HepG2 (cell line): ENCODE results near the gene SLC6A17.

Experiments used
- CTCF ChIP-seq: sonication (generic); formaldehyde crosslinking; IDR thresholded peaks from 2 replicates; pipeline ENCODE4 v1.5.0; 2020; ENCODE audit warnings: mild to moderate bottlenecking, missing genetic modification reagents, moderate library complexity
- HOXA7 ChIP-seq: sonication (generic); formaldehyde crosslinking; IDR thresholded peaks from 2 replicates; pipeline ENCODE4 v1.8.1; 2022; ENCODE audit warnings: mild to moderate bottlenecking, missing genetic modification reagents, moderate library complexity
- KDM6A ChIP-seq: IDR thresholded peaks from 2 replicates; pipeline ENCODE4 v1.6.1; 2016; ENCODE audit warnings: low read depth
- NFYB ChIP-seq: sonication (generic); formaldehyde crosslinking; IDR thresholded peaks from 2 replicates; pipeline ENCODE4 v1.4.0; 2020; ENCODE audit warnings: missing genetic modification reagents
- POLR2A ChIP-seq, 2 experiments: IDR thresholded peaks; 2 replicates each; pipeline ENCODE4 v1.6.1; 2011; ENCODE audit warnings: low read depth in 2 of 2, low read length in 2 of 2, mild to moderate bottlenecking in 1 of 2, moderate library complexity in 1 of 2; ENCODE audit not compliant: insufficient read depth in 1 of 2
- RAD21 ChIP-seq: fragments of 450-650 bp; formaldehyde crosslinking; IDR thresholded peaks from 2 replicates; pipeline ENCODE4 v1.5.0; 2020; ENCODE audit warnings: mild to moderate bottlenecking
- RBM39 ChIP-seq: fragments of 200-400 bp; formaldehyde crosslinking; IDR thresholded peaks from one replicate; pipeline ENCODE4 v1.6.1; 2018; ENCODE audit warnings: antibody characterized with exemption, mild to moderate bottlenecking, low read depth, low read length; ENCODE audit not compliant: poor library complexity, severe bottlenecking
- RNF2 ChIP-seq: fragments of 450-650 bp; conservative IDR thresholded peaks from 2 replicates; pipeline ENCODE4 v1.6.1; 2016; ENCODE audit warnings: low read depth
- ZBTB1 ChIP-seq: sonication (generic); formaldehyde crosslinking; IDR thresholded peaks from 2 replicates; pipeline ENCODE4 v1.4.0; 2020; ENCODE audit warnings: missing genetic modification reagents, borderline replicate concordance
- ZNF441 ChIP-seq: sonication (generic); formaldehyde crosslinking; IDR thresholded peaks from 2 replicates; pipeline ENCODE4 v1.7.0; 2021; ENCODE audit warnings: missing genetic modification reagents, borderline replicate concordance
- ZNF777 ChIP-seq: sonication (generic); formaldehyde crosslinking; IDR thresholded peaks from 2 replicates; pipeline ENCODE4 v1.4.0; 2020; ENCODE audit warnings: missing genetic modification reagents
- TF ChIP-seq, protein P1 (sequence below): IDR thresholded peaks from 2 replicates; pipeline ENCODE4 v1.6.1; 2016
- TF ChIP-seq, protein P2 (sequence below): sonication (generic); formaldehyde crosslinking; IDR thresholded peaks from 2 replicates; pipeline ENCODE4 v1.9.0; 2021; ENCODE audit warnings: missing genetic modification reagents, mild to moderate bottlenecking, borderline replicate concordance
- TF ChIP-seq, protein P3 (sequence below): sonication (generic); formaldehyde crosslinking; IDR thresholded peaks from 2 replicates; pipeline ENCODE4 v1.5.1; 2020; ENCODE audit warnings: mild to moderate bottlenecking, missing genetic modification reagents, borderline replicate concordance

GRCh38 chr1:110123224-110123623 is 27.1 kb upstream of the SLC6A17 start:
- TF ChIP-seq RNF2: no peak
- no peak for TF ChIP-seq ZBTB1
- no peak for TF ChIP-seq POLR2A (IDR thresholded peaks at IDR 0.05; ENCODE audit: insufficient read depth in 1 of 2, low read depth in 2 of 2, low read length in 2 of 2)
- no peak for TF ChIP-seq CTCF (CRISPR knock-in tag)
- TF ChIP-seq, protein P1, sequence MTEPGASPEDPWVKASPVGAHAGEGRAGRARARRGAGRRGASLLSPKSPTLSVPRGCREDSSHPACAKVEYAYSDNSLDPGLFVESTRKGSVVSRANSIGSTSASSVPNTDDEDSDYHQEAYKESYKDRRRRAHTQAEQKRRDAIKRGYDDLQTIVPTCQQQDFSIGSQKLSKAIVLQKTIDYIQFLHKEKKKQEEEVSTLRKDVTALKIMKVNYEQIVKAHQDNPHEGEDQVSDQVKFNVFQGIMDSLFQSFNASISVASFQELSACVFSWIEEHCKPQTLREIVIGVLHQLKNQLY: no peak
- no peak for TF ChIP-seq KDM6A (CRISPR knock-in tag)
- no peak for TF ChIP-seq RAD21 (CRISPR knock-in tag)
- no peak for TF ChIP-seq ZNF777
- TF ChIP-seq HOXA7: no peak
- TF ChIP-seq, protein P2, sequence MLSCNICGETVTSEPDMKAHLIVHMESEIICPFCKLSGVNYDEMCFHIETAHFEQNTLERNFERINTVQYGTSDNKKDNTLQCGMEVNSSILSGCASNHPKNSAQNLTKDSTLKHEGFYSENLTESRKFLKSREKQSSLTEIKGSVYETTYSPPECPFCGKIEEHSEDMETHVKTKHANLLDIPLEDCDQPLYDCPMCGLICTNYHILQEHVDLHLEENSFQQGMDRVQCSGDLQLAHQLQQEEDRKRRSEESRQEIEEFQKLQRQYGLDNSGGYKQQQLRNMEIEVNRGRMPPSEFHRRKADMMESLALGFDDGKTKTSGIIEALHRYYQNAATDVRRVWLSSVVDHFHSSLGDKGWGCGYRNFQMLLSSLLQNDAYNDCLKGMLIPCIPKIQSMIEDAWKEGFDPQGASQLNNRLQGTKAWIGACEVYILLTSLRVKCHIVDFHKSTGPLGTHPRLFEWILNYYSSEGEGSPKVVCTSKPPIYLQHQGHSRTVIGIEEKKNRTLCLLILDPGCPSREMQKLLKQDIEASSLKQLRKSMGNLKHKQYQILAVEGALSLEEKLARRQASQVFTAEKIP: no peak
- TF ChIP-seq NFYB: no peak
- no peak for TF ChIP-seq RBM39
- TF ChIP-seq, protein P3, sequence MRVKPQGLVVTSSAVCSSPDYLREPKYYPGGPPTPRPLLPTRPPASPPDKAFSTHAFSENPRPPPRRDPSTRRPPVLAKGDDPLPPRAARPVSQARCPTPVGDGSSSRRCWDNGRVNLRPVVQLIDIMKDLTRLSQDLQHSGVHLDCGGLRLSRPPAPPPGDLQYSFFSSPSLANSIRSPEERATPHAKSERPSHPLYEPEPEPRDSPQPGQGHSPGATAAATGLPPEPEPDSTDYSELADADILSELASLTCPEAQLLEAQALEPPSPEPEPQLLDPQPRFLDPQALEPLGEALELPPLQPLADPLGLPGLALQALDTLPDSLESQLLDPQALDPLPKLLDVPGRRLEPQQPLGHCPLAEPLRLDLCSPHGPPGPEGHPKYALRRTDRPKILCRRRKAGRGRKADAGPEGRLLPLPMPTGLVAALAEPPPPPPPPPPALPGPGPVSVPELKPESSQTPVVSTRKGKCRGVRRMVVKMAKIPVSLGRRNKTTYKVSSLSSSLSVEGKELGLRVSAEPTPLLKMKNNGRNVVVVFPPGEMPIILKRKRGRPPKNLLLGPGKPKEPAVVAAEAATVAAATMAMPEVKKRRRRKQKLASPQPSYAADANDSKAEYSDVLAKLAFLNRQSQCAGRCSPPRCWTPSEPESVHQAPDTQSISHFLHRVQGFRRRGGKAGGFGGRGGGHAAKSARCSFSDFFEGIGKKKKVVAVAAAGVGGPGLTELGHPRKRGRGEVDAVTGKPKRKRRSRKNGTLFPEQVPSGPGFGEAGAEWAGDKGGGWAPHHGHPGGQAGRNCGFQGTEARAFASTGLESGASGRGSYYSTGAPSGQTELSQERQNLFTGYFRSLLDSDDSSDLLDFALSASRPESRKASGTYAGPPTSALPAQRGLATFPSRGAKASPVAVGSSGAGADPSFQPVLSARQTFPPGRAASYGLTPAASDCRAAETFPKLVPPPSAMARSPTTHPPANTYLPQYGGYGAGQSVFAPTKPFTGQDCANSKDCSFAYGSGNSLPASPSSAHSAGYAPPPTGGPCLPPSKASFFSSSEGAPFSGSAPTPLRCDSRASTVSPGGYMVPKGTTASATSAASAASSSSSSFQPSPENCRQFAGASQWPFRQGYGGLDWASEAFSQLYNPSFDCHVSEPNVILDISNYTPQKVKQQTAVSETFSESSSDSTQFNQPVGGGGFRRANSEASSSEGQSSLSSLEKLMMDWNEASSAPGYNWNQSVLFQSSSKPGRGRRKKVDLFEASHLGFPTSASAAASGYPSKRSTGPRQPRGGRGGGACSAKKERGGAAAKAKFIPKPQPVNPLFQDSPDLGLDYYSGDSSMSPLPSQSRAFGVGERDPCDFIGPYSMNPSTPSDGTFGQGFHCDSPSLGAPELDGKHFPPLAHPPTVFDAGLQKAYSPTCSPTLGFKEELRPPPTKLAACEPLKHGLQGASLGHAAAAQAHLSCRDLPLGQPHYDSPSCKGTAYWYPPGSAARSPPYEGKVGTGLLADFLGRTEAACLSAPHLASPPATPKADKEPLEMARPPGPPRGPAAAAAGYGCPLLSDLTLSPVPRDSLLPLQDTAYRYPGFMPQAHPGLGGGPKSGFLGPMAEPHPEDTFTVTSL: no peak
- TF ChIP-seq ZNF441 (CRISPR knock-in tag): no peak
